PFSK-1 (cell line): ENCODE results near the gene BOLA2B.

Experiments used
- FOXP2 ChIP-seq: optimal IDR thresholded peaks from 2 replicates; pipeline ENCODE3; 2011; ENCODE audit warnings: borderline replicate concordance, control low read depth, inconsistent platforms; ENCODE audit not compliant: insufficient read depth; ENCODE audit errors: extremely low read length, extremely low read depth
- POLR2AphosphoS5 ChIP-seq: IDR thresholded peaks from 2 replicates; pipeline ENCODE4 v1.6.1; 2012; ENCODE audit warnings: low read depth, mild to moderate bottlenecking, control low read depth, low read length, moderate library complexity
- SIN3A ChIP-seq: IDR thresholded peaks from 2 replicates; pipeline ENCODE4 v1.6.1; 2012; ENCODE audit warnings: mild to moderate bottlenecking, low read length, moderate library complexity, borderline replicate concordance; ENCODE audit not compliant: insufficient read depth
- TAF1 ChIP-seq: IDR thresholded peaks from 2 replicates; pipeline ENCODE4 v1.6.1; 2012; ENCODE audit warnings: low read length, control low read depth, borderline replicate concordance; ENCODE audit not compliant: insufficient read depth
- TF ChIP-seq, protein P1 (sequence below), 2 experiments: IDR thresholded peaks; 2 replicates each; pipeline versions ENCODE4 v1.6.1 to v1.8.0; 2011 to 2012; ENCODE audit warnings: low read depth in 2 of 2, low read length in 2 of 2, control low read depth in 1 of 2, inconsistent platforms in 1 of 2, mild to moderate bottlenecking in 1 of 2, moderate library complexity in 1 of 2; ENCODE audit not compliant: insufficient read depth in 1 of 2

BOLA2B gene

DNA sequence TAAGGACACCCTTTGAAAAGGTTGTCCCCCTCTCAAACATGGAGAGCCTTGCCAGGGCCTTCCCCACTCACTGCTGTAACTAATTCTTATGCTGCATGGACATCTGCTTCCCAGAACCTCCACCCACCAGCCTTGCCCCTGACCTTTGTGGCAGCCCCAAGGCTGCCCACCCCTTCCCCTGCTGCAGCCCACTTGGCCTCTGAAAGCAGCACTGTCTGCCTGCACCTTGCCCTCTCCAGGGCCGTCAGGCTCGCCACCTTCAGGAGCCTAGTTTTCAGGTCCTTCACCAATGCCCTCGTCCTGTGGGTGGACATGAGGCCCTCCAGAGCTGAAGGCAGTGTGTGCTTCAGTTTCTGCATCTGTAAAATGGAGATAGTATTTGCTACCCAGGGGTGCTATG, 12.7 kb downstream of the BOLA2B start:
- TF ChIP-seq, protein P1, sequence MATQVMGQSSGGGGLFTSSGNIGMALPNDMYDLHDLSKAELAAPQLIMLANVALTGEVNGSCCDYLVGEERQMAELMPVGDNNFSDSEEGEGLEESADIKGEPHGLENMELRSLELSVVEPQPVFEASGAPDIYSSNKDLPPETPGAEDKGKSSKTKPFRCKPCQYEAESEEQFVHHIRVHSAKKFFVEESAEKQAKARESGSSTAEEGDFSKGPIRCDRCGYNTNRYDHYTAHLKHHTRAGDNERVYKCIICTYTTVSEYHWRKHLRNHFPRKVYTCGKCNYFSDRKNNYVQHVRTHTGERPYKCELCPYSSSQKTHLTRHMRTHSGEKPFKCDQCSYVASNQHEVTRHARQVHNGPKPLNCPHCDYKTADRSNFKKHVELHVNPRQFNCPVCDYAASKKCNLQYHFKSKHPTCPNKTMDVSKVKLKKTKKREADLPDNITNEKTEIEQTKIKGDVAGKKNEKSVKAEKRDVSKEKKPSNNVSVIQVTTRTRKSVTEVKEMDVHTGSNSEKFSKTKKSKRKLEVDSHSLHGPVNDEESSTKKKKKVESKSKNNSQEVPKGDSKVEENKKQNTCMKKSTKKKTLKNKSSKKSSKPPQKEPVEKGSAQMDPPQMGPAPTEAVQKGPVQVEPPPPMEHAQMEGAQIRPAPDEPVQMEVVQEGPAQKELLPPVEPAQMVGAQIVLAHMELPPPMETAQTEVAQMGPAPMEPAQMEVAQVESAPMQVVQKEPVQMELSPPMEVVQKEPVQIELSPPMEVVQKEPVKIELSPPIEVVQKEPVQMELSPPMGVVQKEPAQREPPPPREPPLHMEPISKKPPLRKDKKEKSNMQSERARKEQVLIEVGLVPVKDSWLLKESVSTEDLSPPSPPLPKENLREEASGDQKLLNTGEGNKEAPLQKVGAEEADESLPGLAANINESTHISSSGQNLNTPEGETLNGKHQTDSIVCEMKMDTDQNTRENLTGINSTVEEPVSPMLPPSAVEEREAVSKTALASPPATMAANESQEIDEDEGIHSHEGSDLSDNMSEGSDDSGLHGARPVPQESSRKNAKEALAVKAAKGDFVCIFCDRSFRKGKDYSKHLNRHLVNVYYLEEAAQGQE (IDR thresholded peaks at IDR 0.05; ENCODE audit: insufficient read depth in 1 of 2, low read depth in 2 of 2, low read length in 2 of 2), result no peak
- TF ChIP-seq POLR2AphosphoS5, result no peak
- TF ChIP-seq FOXP2, result no peak
- no peak for TF ChIP-seq SIN3A
- no peak for TF ChIP-seq TAF1

GRCh38 chr16:30179931-30180330, 13.5 kb downstream of the BOLA2B start:
- TF ChIP-seq POLR2AphosphoS5 (no peak), SIN3A (no peak), FOXP2 (no peak), TAF1 (no peak)

DNA sequence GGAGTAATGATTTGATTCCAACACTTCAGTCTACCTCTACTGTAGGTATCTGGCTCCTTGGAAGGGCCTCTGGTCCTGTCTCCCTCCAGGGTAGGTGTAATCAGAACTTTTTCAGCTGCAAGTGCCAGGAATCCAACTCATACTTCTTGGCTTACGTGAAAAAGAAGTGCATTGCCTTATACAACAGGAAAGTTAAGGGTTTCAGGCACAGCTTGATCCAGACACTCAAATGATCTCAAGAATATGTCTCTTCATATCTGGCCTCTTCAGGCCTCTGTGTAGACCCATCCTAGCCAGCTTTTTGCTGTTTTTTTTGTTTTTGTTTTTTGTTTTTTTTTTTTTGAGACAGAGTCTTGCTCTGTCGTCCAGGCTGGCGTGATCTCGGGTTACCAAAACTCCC, 14.3 kb downstream of the BOLA2B start:
- TF ChIP-seq TAF1, result no peak
- no peak for TF ChIP-seq FOXP2
- TF ChIP-seq, protein P1 (IDR thresholded peaks at IDR 0.05; ENCODE audit: insufficient read depth in 1 of 2, low read depth in 2 of 2, low read length in 2 of 2), result no peak
- no peak for TF ChIP-seq POLR2AphosphoS5
- no peak for TF ChIP-seq SIN3A

DNA sequence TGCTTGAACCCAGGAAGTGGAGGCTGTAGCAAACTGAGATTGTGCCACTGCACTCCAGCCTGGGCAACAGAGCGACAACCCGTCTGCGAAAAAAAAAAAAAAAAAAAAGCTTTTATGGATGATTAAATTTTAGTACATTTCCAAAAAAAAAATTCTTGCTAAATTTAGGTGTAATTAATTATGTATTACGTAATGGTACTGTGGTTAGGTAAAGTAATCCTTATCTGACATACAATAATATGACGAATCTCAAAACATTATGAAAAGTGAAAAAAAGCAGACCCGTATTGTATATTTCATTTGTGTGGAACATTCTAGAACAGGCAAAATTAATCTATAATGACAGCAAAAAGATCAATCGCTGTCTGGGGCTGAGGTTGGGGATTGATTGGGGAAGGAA, 20.4 kb downstream of the BOLA2B start:
- TF ChIP-seq, protein P1 (IDR thresholded peaks at IDR 0.05; ENCODE audit: insufficient read depth in 1 of 2, low read depth in 2 of 2, low read length in 2 of 2), result no peak
- TF ChIP-seq SIN3A (no peak), FOXP2 (no peak), TAF1 (no peak), POLR2AphosphoS5 (no peak)

GRCh38 chr16:30166202-30166902, 27.1 kb downstream of the BOLA2B start:
- TF ChIP-seq, protein P1 (IDR thresholded peaks at IDR 0.05; ENCODE audit: insufficient read depth in 1 of 2, low read depth in 2 of 2, low read length in 2 of 2), result no peak
- TF ChIP-seq FOXP2, result no peak
- TF ChIP-seq POLR2AphosphoS5, result no peak
- TF ChIP-seq TAF1, result no peak
- no peak for TF ChIP-seq SIN3A
